Measurements from ENCODE around the gene DNAJC3.

DNA sequence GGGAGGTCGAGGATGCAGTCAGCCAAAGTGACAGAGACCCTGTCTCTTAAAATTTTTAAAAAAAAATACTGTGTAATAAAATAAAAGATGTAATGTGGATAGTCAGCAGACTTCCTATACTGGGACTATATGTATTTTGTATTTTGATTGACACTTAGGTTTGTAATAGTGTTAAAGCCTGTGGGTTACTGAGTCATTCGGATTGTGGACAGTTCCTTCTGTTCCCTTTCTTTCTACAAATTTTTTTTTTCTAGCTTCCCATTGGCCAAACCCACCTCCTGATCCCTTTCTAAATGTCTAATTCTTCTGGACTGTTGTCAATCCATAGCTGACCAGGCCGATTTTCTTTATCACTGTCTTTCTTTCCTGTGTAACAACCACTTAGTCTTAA is 108.0 kb downstream of the DNAJC3 start:
- TF ChIP-seq, protein P1, sequence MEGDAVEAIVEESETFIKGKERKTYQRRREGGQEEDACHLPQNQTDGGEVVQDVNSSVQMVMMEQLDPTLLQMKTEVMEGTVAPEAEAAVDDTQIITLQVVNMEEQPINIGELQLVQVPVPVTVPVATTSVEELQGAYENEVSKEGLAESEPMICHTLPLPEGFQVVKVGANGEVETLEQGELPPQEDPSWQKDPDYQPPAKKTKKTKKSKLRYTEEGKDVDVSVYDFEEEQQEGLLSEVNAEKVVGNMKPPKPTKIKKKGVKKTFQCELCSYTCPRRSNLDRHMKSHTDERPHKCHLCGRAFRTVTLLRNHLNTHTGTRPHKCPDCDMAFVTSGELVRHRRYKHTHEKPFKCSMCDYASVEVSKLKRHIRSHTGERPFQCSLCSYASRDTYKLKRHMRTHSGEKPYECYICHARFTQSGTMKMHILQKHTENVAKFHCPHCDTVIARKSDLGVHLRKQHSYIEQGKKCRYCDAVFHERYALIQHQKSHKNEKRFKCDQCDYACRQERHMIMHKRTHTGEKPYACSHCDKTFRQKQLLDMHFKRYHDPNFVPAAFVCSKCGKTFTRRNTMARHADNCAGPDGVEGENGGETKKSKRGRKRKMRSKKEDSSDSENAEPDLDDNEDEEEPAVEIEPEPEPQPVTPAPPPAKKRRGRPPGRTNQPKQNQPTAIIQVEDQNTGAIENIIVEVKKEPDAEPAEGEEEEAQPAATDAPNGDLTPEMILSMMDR (conservative IDR thresholded peaks at IDR 0.05), result no peak
- no peak for TF ChIP-seq ZFX (IDR thresholded peaks at IDR 0.05)

All from C4-2B (cell line).